OCI-LY3 (cell line): ENCODE measurements around the gene HS6ST2.

Experiments used
- CTCF ChIP-seq: fragments of 200-600, 300-600 bp; sonication (generic); IDR thresholded peaks from 2 replicates; pipeline ENCODE4 v1.5.1; 2014; ENCODE audit warnings: antibody characterized with exemption, low read length, low read depth
- EZH2phosphoT487 ChIP-seq: fragments of 200-600 bp; shearing (Covaris generic); IDR thresholded peaks from 2 replicates; pipeline ENCODE4 v1.6.1; 2018; ENCODE audit warnings: antibody characterized with exemption, mixed run types, low read depth

- TF ChIP-seq EZH2phosphoT487: no peak
- no peak for TF ChIP-seq CTCF
Measured at GRCh38 chrX:132875650-132876522, 82.5 kb downstream of the HS6ST2 start.
